Tibial nerve (tissue), 4 donors: ENCODE results near the gene BBS1.

Experiments
- EP300 ChIP-seq, 2 donors: sonication (generic); formaldehyde crosslinking; IDR thresholded peaks; one replicate each; pipeline ENCODE4 v1.6.1; 2017; ENCODE audit warnings: antibody characterized with exemption in 2 of 2, mild to moderate bottlenecking in 1 of 2
- POLR2A ChIP-seq, 2 donors: fragments of 450-650 bp; IDR thresholded peaks; one replicate each; pipeline ENCODE4 v1.6.1; 2017; ENCODE audit warnings: antibody characterized with exemption in 2 of 2, mild to moderate bottlenecking in 2 of 2, moderate library complexity in 2 of 2
- TF ChIP-seq, protein P1 (sequence below), 5 experiments: fragments of 200-600 bp in 3 of 5; fragments of 450-650 bp in 2 of 5; sonication (generic) in 3 of 5; IDR thresholded peaks; one replicate each; pipeline ENCODE4 v1.5.1; 2016 to 2019; ENCODE audit warnings: antibody characterized with exemption in 5 of 5, mild to moderate bottlenecking in 3 of 5, moderate library complexity in 2 of 5

DNA sequence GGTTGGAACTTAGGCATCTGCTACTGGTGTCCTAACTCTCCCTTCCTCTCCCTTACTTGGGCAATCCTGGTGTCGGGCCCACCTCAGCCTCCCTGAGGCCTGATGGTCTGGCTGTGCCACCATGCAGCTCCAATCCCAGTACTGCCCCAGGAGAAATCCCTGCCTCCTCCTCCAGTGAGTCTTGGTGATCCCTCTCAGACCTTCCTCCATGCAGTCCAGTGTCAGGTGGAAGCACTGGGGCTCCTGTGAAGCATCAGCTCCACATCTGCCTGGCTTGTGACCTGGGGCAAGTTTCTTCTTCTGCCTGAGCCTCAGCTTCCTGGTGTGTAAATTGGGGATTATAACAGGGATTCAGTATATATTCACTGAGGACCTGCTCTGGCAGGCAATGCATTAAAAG is 45.5 kb upstream of the BBS1 start:
- TF ChIP-seq, protein P1, sequence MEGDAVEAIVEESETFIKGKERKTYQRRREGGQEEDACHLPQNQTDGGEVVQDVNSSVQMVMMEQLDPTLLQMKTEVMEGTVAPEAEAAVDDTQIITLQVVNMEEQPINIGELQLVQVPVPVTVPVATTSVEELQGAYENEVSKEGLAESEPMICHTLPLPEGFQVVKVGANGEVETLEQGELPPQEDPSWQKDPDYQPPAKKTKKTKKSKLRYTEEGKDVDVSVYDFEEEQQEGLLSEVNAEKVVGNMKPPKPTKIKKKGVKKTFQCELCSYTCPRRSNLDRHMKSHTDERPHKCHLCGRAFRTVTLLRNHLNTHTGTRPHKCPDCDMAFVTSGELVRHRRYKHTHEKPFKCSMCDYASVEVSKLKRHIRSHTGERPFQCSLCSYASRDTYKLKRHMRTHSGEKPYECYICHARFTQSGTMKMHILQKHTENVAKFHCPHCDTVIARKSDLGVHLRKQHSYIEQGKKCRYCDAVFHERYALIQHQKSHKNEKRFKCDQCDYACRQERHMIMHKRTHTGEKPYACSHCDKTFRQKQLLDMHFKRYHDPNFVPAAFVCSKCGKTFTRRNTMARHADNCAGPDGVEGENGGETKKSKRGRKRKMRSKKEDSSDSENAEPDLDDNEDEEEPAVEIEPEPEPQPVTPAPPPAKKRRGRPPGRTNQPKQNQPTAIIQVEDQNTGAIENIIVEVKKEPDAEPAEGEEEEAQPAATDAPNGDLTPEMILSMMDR (IDR thresholded peaks at IDR 0.05), result no peak
- TF ChIP-seq EP300 (IDR thresholded peaks at IDR 0.05), result no peak
- TF ChIP-seq POLR2A (IDR thresholded peaks at IDR 0.05), result no peak
